HepG2 (cell line): ENCODE measurements around the gene DOK5. TPM values are rescaled to one million over a fixed set of nuclear protein-coding genes. Genes with fewer than 3 reads are reported as not detected.

Experiments used
- ATAC-seq: fragments of 200-7000 bp; cut with Tn5 transposase; 3 replicates; pipeline ENCODE4 v1.9.1; 2020; ENCODE audit warnings: mild to moderate bottlenecking, moderate library complexity
- BruUV-seq: library from RNA; stranded (reverse); fragments of 400-500 nt; replicated peaks from 2 replicates; lab custom pipeline; 2021; lab: Mats Ljungman, UMichigan
- CTCF ChIA-PET: fragments of 300-600 bp; formaldehyde crosslinking; extraction: SDS; loops from one replicate; lab custom pipeline; 2021; ENCODE audit warnings: low total read pairs, inconsistent platforms, low intra/inter-chr PET ratio; lab: Yijun Ruan, JAX
- POLR2A ChIA-PET: fragments of 350-600 bp; sonication (Branson Sonifier 250); formaldehyde crosslinking; loops from one replicate; lab custom pipeline; 2020; ENCODE audit warnings: antibody characterized with exemption, inconsistent platforms; lab: Yijun Ruan, JAX
- DNase-seq: peaks from one replicate; pipeline ENCODE4 v3.0.0-alpha.2; 2015; ENCODE audit warnings: low spot score
- FAIRE-seq: peaks from 3 replicates; lab custom pipeline; 2011; peaks lifted over from hg19 to GRCh38; lab: Jason Lieb, UNC
- H2AFZ ChIP-seq: one replicate; pipeline ENCODE4 v1.6.1; 2011; ENCODE audit warnings: low read length, inconsistent platforms
- H3K27ac ChIP-seq: fragments of 300-600 bp; 3 replicates; pipeline ENCODE4 v1.8.0; 2011; ENCODE audit warnings: mixed run types, mild to moderate bottlenecking, mixed read lengths, low read length, inconsistent platforms; ENCODE audit not compliant: insufficient read depth; ENCODE audit errors: extremely low read length
- H3K27me3 ChIP-seq, 2 experiments: fragments of 200-600 bp in 1 of 2; 2 replicates in 1 of 2; 3 replicates in 1 of 2; pipeline versions ENCODE4 v1.6.0 to v1.8.0; 2011; ENCODE audit warnings: low read length in 2 of 2, mild to moderate bottlenecking in 2 of 2, moderate library complexity in 2 of 2, inconsistent platforms in 1 of 2; ENCODE audit not compliant: insufficient read depth in 2 of 2, control insufficient read depth in 1 of 2
- H3K36me3 ChIP-seq, 2 experiments: fragments of 200-600 bp in 1 of 2; replicated peaks in 1 of 2; 2 replicates in 1 of 2; 3 replicates in 1 of 2; pipeline versions ENCODE4 v1.5.1 to v1.8.0; 2011; ENCODE audit warnings: low read length in 2 of 2, inconsistent platforms in 1 of 2; ENCODE audit not compliant: insufficient read depth in 2 of 2, control insufficient read depth in 1 of 2
- H3K4me1 ChIP-seq: 2 replicates; pipeline ENCODE4 v1.5.1; 2012; ENCODE audit warnings: low read length, inconsistent platforms; ENCODE audit not compliant: insufficient read depth
- H3K4me2 ChIP-seq: 2 replicates; pipeline ENCODE4 v1.6.0; 2011; ENCODE audit warnings: low read depth, low read length, inconsistent platforms
- H3K4me3 ChIP-seq, 3 experiments: fragments of 200-600 bp in 1 of 3; sonication (generic), shearing (Covaris generic) in 1 of 3; replicated peaks in 1 of 3; 2 replicates each; pipeline ENCODE4 v1.5.1; 2011 to 2016; ENCODE audit warnings: low read length in 3 of 3, inconsistent platforms in 2 of 3, low read depth in 2 of 3, mild to moderate bottlenecking in 2 of 3, control low read depth in 1 of 3, mixed read lengths in 1 of 3; ENCODE audit not compliant: insufficient read depth in 1 of 3
- H3K79me2 ChIP-seq: one replicate; pipeline ENCODE4 v1.6.1; 2011; ENCODE audit warnings: low read length, inconsistent platforms; ENCODE audit not compliant: insufficient read depth
- H3K9ac ChIP-seq: 2 replicates; pipeline ENCODE4 v1.6.0; 2011; ENCODE audit warnings: mild to moderate bottlenecking, low read depth, low read length, inconsistent platforms; ENCODE audit not compliant: insufficient read depth
- H3K9me3 ChIP-seq: 2 replicates; pipeline ENCODE4 v1.5.1; 2012; ENCODE audit warnings: mild to moderate bottlenecking, low read length
- H4K20me1 ChIP-seq: 2 replicates; pipeline ENCODE4 v1.6.0; 2011; ENCODE audit warnings: inconsistent platforms, mild to moderate bottlenecking, low read length, moderate library complexity; ENCODE audit not compliant: insufficient read depth
- BCLAF1 ChIP-seq: fragments of 450-650 bp; IDR thresholded peaks from 2 replicates; pipeline ENCODE4 v1.6.1; 2017; ENCODE audit warnings: mild to moderate bottlenecking
- DNMT1 ChIP-seq: sonication (generic); formaldehyde crosslinking; IDR thresholded peaks from 2 replicates; pipeline ENCODE4 v1.5.1; 2020; ENCODE audit warnings: mild to moderate bottlenecking, missing genetic modification reagents
- FOXA1 ChIP-seq, 2 experiments: fragments of 450-650 bp in 1 of 2; sonication (generic) in 1 of 2; formaldehyde crosslinking in 1 of 2; IDR thresholded peaks; 2 replicates each; pipeline versions ENCODE4 v1.4.0 to v1.6.1; 2016 to 2020; ENCODE audit warnings: missing genetic modification reagents in 1 of 2
- JDP2 ChIP-seq: sonication (generic); formaldehyde crosslinking; IDR thresholded peaks from 2 replicates; pipeline ENCODE4 v1.8.1; 2022; ENCODE audit warnings: missing genetic modification reagents, borderline replicate concordance
- KIAA2018 ChIP-seq: sonication (generic); formaldehyde crosslinking; IDR thresholded peaks from 2 replicates; pipeline ENCODE4 v1.5.0; 2020; ENCODE audit warnings: mild to moderate bottlenecking, missing genetic modification reagents, borderline replicate concordance
- MAFG ChIP-seq: sonication (generic); formaldehyde crosslinking; IDR thresholded peaks from 2 replicates; pipeline ENCODE4 v1.5.1; 2020; ENCODE audit warnings: mild to moderate bottlenecking, missing genetic modification reagents
- MAFK ChIP-seq, 2 experiments: IDR thresholded peaks in 1 of 2; conservative IDR thresholded peaks in 1 of 2; 2 replicates each; pipeline ENCODE4 v1.6.1; 2011; ENCODE audit warnings: improper control_type of control experiment in 2 of 2, low read length in 2 of 2
- RFXAP ChIP-seq: sonication (generic); formaldehyde crosslinking; IDR thresholded peaks from 2 replicates; pipeline ENCODE4 v1.4.0; 2020; ENCODE audit warnings: missing genetic modification reagents, borderline replicate concordance
- SKI ChIP-seq: fragments of 450-650 bp; IDR thresholded peaks from one replicate; pipeline ENCODE4 v1.6.1; 2018; ENCODE audit warnings: mild to moderate bottlenecking; ENCODE audit not compliant: partially characterized antibody
- TEF ChIP-seq: sonication (generic); formaldehyde crosslinking; IDR thresholded peaks from 2 replicates; pipeline ENCODE4 v1.5.0; 2020; ENCODE audit warnings: missing genetic modification reagents
- ZNF556 ChIP-seq: sonication (generic); formaldehyde crosslinking; IDR thresholded peaks from 2 replicates; pipeline ENCODE4 v1.4.0; 2020; ENCODE audit warnings: mild to moderate bottlenecking, missing genetic modification reagents, borderline replicate concordance
- ZNF605 ChIP-seq: sonication (generic); formaldehyde crosslinking; IDR thresholded peaks from 2 replicates; pipeline ENCODE4 v1.8.0; 2022; ENCODE audit warnings: mild to moderate bottlenecking, missing genetic modification reagents
- ZNF737 ChIP-seq: sonication (generic); formaldehyde crosslinking; IDR thresholded peaks from 2 replicates; pipeline ENCODE4 v1.5.0; 2020; ENCODE audit warnings: missing genetic modification reagents, mild to moderate bottlenecking, borderline replicate concordance
- ZNF879 ChIP-seq: sonication (generic); formaldehyde crosslinking; IDR thresholded peaks from 2 replicates; pipeline ENCODE4 v1.8.1; 2023; ENCODE audit warnings: missing genetic modification reagents
- WGBS: methylation state at CpG from one replicate; pipeline ENCODE4 v1.1.6; 2017; ENCODE audit warnings: low lambda C conversion rate; 5-methylcytosine and 5-hydroxymethylcytosine counted together
- in situ Hi-C: cut with HindIII; loops from 2 replicates; pipeline ENCODE4 v1.10.0; 2017; ENCODE audit warnings: low pct_unique_long_range_greater_than_20kb; ENCODE audit not compliant: extremely low pct_ligation_motif_present
- intact Hi-C: fragments of 100-400 bp; cut with micrococcal nuclease; formaldehyde crosslinking; loops from one replicate; pipeline ENCODE4 v1.10.0; 2022; ENCODE audit not compliant: unreplicated experiment
- polyA plus RNA-seq, 8 experiments: library from polyadenylated mRNA; depleted of rRNA in 3 of 8; stranded (reverse) in 7 of 8; unstranded in 1 of 8; fragments of >200 nt; fragmentation: Illumina TruSeq in 4 of 8; extraction: Trizol in 4 of 8; gene quantifications; 2 replicates each; pipeline versions ENCODE4 v1.2.1 to v1.2.3, GENCODE V29; 2011 to 2016; ENCODE audit warnings: low read depth in 4 of 8, missing spikeins in 1 of 8, mixed read lengths in 1 of 8; ENCODE audit not compliant: insufficient read depth in 1 of 8
- total RNA-seq, 5 experiments: library from RNA; depleted of rRNA; stranded (reverse); fragments of >200 nt; fragmentation: Illumina TruSeq; extraction: Trizol; gene quantifications; 2 replicates each; pipeline ENCODE4 v1.2.3, GENCODE V29; 2016; ENCODE audit warnings: low read depth in 1 of 5

DOK5 gene
- total and polyA plus RNA-seq, 2 of the 13 experiments (the other 11 are each of a cell fraction or from before 2014, with no cell fraction given): not detected

- Histone ChIP-seq H3K79me2 (no peaks in the 10 kb centered on the region), H3K36me3 (no peaks in the 10 kb centered on the region), H3K4me2 (no peak overlapping the region), H3K27me3 (no peaks in the 10 kb centered on the region), H3K9me3 (no peaks in the 10 kb centered on the region), H3K27ac (no peak overlapping the region), H3K4me1 (no peaks in the 10 kb centered on the region), H4K20me1 (no peaks in the 10 kb centered on the region), H3K4me3 (no peak overlapping the region), H2AFZ (no peak overlapping the region), H3K9ac (no peak overlapping the region)
- no peak for DNase-seq
- BruUV-seq: no TSS peak
- ChIA-PET POLR2A (no interaction called here), CTCF (no interaction called here)
- intact Hi-C loops: no loop called here
- ATAC-seq: no peak
- no peak for FAIRE-seq
- WGBS: 25% methylated on average over 6 of the region's 6 CpGs
- in situ Hi-C loops: no loop called here
- TF ChIP-seq FOXA1 (IDR thresholded peaks at IDR 0.05) (no peak), FOXA1 (CRISPR knock-in tag; IDR thresholded peaks at IDR 0.05) (no peak), JDP2 (CRISPR knock-in tag) (no peak), ZNF737 (no peak), ZNF879 (no peak), MAFG (no peak), DNMT1 (CRISPR knock-in tag) (no peak), ZNF556 (no peak), BCLAF1 (no peak), SKI (no peak), KIAA2018 (CRISPR knock-in tag) (no peak), TEF (CRISPR knock-in tag) (no peak), ZNF605 (CRISPR knock-in tag) (no peak), RFXAP (no peak), MAFK (conservative IDR thresholded peaks at IDR 0.05 in 1 of 2, IDR thresholded peaks at IDR 0.05 in 1 of 2; ENCODE audit: low read length in 2 of 2) (no peak)
Observed at GRCh38 chr20:54456961-54457360, 18.4 kb upstream of the DOK5 start.
